ENCODE results near the gene KBTBD2. TPM values are rescaled to one million over a fixed set of nuclear protein-coding genes. Genes with fewer than 3 reads are reported as not detected.
"Not testable (repeated sequence)": the region's sequence is repeated elsewhere in the genome, so short reads cannot be mapped to it uniquely, and the experiment has no call there.

KBTBD2 gene
- total RNA-seq, result 27.0 TPM
- long read RNA-seq, transcript KBTBD2-201 (4 exons, 3,745 nt), result major isoform, 20 of 26 reads
- long read RNA-seq, partial matches to known transcripts, result 1 of 26 reads
- long read RNA-seq, other reads (novel, unspliced or antisense), result 5 of 26 reads

DNA sequence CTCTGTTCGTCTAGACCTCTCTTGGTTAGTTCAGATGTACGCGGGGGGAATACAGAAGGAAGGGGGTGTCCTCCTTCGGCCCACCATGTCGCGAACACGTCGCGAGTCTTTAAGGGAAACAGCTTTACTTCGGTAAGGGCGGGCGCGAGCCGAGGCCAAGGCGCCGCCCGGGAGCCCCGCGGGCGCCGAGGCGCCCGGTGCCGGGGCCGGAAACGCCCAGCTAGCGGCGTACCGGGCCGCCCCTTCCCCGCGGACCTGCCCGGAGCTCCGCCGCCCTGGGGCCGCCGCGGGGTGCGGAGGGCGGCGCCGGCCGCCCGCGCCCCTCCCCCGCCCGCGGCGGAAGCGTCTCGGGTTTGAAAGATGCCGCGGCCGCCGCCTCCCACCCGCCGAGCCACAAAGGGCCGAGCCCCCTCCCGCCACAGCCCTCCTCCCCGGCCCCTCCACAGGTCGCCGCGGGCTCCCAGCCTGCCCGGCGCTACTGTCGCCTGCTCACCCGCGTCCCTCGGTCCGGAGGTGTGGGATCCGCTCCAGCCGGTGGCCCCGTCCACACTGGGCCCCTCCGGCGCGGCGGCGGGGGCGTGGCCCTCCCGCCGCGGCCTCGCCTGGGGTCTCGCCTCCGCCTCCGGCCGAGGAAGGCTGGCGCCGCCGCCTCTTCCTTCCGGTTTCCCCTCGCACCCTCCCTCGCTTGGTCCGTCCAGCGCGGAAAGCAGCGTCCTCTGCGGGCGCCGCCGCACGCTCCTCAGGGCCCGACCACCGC lies at the start of gene KBTBD2:
TSS of gene KBTBD2 (minus strand) at position 718 of the 757 bp plus-strand sequence. CDS start 12,156 bp downstream, outside the sequence.
- intact Hi-C loops (cut with DNase I), result loop anchor here (5.0 kb wide), 2 partner anchors 66 to 89 kb away; partner anchors contain the start of gene FKBP9
- DNase-seq (ENCODE audit: missing footprints) (peak; percentile 92), ATAC-seq (peak; percentile 67)

DNA sequence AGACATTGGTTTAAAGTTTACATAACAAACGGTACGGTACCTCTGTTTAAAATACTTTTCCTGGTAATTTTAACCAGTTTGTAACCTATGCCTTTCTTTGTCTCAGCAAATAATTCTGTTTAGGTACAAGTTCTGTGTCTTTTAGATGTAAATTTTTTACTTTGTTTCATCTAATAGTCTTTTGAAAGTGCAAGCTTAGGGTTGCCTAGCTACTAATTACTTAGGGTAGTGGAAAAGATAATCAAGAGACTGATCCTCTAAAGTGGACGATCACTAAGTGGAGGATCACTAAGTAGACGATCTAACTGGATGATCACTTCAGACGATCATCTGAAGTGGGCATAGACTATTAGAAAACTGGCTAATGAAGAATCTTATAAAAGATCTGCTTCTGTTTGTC lies 49.6 kb upstream of the KBTBD2 start:
- no peak for ATAC-seq
- intact Hi-C loops (cut with DNase I), result loop anchor here (5.0 kb wide), 3 partner anchors 121 to 166 kb away; partner anchors contain the start of genes NT5C3A and RP9
- no peak for DNase-seq (ENCODE audit: missing footprints)

DNA sequence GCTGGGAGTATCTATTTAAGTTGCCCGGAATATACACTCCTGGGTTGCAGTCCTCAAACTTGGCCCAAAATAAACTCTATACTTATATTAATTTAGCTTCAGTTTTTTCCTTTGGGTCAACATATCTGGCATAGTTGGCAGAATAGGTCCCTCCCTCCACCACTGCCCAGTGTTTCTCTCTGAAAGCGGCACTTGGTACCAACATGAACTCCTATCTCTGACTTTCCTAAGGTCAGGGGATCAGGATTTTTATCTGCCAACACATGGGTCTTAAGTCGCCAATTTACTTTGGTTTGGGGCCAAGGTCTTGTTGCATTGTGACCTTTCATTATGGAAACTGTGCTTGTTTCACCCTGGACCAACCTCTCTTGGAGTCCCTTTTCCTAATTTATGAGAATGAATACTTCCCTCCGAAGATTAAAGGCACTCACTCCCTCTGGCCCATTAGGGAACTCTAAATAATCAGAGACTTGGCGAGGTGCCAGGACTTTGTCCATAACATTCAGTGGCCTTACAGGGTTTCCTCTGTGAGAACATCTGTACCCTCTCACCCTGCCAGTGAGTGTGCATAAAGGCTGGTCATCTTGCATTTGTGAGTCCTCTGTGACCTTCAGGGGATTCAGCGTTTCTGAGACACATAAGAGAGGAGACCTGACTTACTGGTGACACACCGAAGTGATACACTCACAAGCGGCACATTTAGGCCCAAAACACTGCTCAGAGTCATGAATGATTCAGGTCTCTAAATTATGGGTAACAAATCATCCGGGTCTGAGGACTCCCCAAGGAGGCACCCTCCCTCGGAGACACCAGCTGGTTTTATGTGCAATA lies 46.0 kb upstream of the KBTBD2 start:
- no peak for DNase-seq (ENCODE audit: missing footprints)
- intact Hi-C loops (cut with DNase I), result no loop called here
- ATAC-seq, result peak; percentile 62

DNA sequence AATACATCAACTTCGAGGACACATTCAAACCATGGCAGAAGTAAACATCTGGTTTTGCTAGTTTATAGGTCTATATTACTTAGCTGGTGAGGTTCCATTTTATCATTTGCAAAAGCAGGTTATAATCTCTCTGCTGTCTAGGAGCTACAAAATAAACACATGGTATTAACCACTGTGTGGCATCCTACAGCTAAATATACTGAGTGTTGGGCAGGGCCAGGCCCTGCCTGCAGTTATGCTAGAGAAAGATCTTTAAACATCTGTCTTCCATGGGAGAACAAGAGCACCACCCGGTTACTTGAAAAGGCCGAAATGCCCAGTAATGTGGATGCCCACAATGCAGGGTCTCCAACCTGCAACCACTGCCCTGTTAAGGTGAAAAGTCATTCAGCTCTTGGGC lies 45.1 kb upstream of the KBTBD2 start:
- peak; percentile 57 for ATAC-seq
- intact Hi-C loops (cut with DNase I), result no loop called here
- DNase-seq (ENCODE audit: missing footprints), result no peak

DNA sequence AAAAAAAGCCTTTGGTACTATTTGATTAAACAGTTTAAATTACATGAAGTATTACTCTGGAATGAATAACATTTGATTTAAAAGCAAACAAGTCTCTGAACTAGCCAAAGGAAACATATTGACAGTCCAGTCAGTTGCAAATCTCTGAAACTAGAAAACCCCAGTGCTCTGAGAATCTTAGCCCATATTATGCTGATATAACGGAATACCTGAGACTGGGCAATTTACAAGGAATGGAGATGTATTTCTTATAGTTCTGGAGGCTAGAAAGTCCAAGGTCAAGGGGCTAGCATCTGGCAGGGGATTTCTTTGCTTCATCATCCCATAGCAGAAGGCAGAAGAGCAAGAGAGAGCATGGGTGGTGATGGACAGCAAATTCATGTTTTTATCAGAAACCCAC lies 44.0 kb upstream of the KBTBD2 start:
- ATAC-seq (no peak), DNase-seq (ENCODE audit: missing footprints) (no peak)
- intact Hi-C loops (cut with DNase I), result no loop called here

DNA sequence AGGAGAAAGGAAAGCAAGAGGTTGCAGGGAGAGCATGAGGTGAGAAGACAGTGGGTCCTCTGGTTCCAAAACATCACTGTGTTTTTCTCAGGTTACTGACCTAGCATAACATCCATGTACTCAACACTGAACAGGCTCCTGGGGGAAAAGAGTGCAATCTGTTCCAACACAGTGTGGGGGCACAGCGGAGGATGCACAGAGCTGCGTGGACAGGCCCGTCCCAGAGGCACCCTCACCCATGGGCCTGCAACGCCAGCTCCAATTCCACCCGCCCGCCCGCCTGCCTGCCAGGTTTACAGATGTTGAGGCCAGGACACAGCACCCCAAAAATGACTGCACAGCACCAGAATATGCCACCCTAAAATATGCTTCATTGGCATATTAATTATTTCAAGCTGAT lies 38.8 kb upstream of the KBTBD2 start:
- DNase-seq (ENCODE audit: missing footprints), result no peak
- intact Hi-C loops (cut with DNase I), result no loop called here
- ATAC-seq, result no peak

DNA sequence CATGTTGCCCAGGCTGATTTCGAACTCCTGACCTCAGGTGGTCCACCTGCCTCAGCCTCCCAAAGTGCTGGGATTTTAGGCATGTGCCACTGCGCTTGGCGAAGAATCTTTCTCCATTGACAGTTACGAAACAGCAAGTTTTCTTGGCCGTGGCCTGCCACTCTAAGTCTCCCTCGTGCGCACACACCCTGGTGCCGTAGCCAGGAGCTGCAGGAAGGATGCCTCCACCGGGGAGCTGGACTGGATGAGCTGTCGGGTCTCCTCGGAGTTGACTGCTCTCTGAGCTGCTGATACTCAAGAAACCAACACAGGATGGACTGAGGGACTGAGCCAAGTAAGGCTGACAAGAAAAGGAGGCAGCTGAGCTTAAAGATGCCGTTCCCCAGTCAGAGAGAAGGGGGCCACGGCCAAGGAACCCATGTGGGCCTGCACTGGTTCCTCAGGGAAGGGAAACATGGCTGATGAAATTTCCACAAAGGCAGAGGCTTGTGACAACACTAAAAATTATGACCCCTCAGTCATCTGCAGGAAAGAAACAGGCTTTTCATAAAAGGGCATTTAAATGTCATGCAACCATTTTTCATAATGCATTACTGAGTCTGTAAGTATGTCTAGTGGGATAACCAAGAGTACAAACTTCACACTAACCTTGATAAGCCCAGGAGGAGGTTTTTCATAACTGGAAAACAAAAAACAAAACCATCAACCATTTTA lies 38.0 kb upstream of the KBTBD2 start:
- no peak for ATAC-seq
- intact Hi-C loops (cut with DNase I), result no loop called here
- DNase-seq (ENCODE audit: missing footprints), result no peak

DNA sequence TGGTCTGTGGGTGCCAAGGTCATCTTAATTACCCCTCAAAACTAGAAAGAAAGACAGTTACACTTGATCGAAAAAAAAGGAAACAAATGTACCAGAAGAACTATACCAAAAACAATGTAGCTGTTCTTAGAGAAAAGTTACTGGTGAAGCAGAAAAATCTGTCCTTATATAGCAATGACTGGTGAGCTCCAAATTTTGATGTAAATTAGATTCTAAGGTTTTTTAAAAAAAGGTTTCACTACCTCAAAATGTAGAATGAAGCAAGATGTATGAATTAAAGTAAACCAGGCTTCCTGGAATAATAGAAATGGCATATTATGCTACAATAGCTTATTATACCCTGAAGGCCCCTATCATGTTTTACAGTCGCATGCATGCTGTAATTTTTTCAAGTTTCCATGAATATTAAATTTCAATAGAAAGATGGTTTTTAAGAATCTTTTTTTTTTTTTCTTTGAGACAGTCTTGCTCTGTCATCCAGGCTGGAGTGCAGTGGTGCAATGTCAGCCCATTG lies 37.3 kb upstream of the KBTBD2 start:
- no peak for DNase-seq (ENCODE audit: missing footprints)
- no peak for ATAC-seq
- intact Hi-C loops (cut with DNase I), result no loop called here

DNA sequence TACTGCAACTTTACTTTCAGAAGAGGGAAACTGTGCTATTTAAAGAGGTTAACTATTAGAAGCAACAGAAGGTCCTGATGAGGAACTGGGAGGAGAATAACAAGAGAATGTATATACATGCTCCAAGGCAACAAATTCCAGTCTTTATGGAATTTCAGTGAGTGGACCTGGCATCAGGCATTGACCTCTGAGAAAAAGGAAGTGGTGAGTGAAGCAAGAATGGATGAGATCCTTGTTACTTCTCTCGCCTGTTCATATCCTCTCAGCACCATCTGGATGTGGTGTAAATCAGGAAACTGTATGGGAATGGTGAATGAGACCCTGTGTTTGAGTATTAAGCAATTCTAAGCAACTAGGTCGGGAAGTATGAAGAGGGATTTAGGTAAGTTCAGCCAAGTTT lies 30.3 kb upstream of the KBTBD2 start:
- DNase-seq (ENCODE audit: missing footprints) (no peak), ATAC-seq (peak; percentile 39)
- intact Hi-C loops (cut with DNase I), result no loop called here

DNA sequence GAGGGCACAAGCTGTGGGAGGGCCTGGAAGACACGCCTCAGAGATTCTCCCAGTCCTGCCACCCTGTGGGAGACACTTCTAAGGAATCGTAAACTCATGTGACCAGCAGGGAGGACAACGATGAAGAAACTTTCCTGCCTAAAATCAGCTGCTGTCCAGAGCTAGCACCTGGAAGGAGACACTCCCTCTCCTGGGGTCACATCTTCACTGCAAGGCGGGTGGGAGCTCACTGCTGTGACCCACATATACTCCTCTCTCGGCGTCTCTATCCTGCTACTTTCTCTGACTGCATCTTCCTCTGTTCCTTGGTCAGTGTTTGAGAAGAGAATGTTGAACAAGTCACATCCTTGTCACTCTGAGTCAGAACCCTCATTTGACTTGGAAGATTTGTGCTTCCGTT lies 25.4 kb upstream of the KBTBD2 start:
- DNase-seq (ENCODE audit: missing footprints); ATAC-seq; intact Hi-C loops (cut with DNase I): not testable (repeated sequence)

DNA sequence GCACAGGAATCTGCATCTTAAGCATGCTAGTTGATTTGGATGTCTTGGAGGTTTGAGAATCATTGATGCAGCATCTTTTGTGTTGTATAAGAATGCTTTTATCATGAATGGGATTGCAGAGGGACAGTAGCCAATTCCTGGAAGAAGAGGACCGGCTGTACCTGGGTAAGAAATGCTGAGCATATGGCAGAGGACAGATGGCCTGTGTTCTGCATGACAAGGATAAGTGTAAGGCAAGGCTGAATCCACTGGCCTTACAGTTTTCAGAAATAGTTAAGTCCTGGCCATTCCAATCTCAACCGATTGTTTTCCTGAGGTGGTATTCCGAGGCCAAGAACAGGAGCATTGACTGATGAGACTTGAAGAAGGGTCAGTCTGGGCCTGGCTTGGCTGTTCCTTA lies 24.4 kb upstream of the KBTBD2 start:
- intact Hi-C loops (cut with DNase I), result no loop called here
- ATAC-seq (no peak), DNase-seq (ENCODE audit: missing footprints) (no peak)

DNA sequence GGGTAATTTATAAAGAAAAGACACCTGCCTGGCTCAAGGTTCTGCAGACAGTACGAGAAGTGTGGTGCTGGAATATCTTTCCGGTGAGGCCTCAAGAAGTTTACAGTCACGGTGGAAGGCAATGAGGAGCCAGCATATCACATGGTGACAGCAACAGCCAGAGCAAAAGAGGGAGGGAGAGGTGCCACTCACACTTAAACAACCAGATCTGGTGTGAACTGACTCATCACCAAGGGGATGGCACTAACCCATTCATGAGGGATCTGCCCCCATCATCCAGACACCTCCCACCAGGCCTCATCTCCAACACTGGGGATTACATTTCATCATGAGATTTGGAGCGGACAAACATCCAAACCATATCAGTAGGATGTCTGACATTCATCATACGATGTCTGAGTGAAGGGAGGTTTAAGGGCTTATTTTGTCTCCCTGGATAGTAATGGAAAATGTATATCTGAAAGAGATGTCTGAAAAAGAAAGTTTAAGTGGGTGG lies 23.5 kb upstream of the KBTBD2 start:
- intact Hi-C loops (cut with DNase I), result no loop called here
- DNase-seq (ENCODE audit: missing footprints), result no peak
- ATAC-seq, result no peak

DNA sequence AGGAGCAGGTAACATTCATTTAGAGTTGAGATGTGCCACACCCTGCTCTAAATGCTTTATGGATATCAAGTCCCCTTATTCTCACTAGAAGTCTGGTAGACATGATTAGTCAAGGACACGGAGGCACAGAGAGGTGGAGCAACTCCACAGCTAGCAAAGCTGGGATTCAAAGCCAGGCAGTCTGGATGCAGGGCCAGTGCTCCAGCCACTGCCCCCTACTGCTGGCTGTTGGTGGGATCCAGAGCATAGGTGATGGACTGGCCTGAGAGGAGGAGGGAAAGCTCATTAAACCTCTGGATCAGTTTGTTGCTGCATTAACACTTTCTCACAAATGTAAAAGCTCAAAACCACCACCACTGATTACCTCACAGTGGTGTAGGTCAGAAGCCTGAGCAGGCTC lies 22.6 kb upstream of the KBTBD2 start:
- intact Hi-C loops (cut with DNase I), result no loop called here
- DNase-seq (ENCODE audit: missing footprints), result no peak
- peak; percentile 33 for ATAC-seq

DNA sequence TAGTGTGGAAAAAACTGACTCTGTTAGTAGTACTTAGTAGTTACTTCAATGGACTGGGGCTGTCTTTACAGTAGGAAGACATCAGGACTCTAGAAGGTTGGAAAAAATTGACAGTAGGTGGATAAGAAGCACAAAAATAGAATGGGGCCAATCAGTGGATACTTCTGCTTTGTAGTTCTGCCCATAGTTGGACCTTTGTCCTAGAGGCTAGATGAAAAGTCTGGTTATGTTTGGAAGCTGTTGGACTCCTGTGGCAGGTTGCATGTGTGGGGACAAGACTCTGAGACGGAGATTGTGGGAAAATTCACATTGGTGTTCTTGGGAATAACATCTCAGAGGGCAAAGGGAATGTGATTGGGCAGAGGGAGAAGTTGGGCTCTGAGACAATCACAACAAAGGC lies 18.6 kb upstream of the KBTBD2 start:
- intact Hi-C loops (cut with DNase I), result no loop called here
- no peak for ATAC-seq

DNA sequence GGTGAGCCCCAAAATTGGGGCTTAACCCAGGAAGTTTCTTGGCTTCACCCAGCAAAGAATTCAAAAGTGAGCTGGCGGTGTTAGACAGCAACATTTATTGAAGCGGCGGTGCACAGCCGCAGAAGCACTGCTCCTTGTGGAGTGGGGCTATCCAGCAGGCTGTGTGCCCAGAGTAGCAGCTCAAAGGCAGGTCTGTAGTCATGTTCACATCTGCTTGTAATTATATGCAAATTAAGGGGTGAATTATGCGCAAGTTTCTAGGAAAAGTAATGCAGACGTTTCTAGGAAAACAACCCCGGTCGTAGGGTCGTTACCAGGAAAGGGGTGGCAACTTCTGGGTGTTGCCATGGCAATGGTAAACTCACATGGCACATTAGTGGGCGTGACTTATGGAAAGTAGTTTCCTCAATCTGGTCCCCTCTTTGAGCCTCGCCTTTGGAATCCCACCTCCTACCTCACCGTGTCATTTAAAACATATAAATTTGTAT lies 13.7 kb upstream of the KBTBD2 start:
- no peak for DNase-seq (ENCODE audit: missing footprints)
- peak; percentile 75 for ATAC-seq
- intact Hi-C loops (cut with DNase I), result no loop called here

More for the DNA sequence above, 18.6 kb upstream of the KBTBD2 start:
- no peak for DNase-seq (ENCODE audit: missing footprints)

DNA sequence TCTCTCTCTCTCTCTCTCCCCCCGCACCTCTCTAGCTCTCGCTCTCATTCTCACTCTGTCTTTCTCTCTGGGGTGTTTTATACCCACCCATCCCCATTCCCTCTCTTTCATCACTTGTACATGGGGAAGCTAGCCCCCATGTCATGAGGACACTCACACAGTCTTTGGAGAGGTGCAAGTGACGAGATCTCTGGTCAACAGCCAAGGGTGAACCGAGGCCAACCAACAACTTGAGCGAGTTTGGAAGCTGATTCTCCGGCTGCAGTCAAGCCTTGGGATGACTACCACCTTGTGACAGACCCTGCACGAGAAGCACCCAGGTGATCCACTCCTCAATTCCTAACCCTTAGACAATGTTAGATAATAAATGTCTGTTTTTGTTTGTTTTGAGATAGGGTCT lies 10.1 kb upstream of the KBTBD2 start:
- ATAC-seq (peak; percentile 13), DNase-seq (ENCODE audit: missing footprints) (no peak)
- intact Hi-C loops (cut with DNase I), result no loop called here

DNA sequence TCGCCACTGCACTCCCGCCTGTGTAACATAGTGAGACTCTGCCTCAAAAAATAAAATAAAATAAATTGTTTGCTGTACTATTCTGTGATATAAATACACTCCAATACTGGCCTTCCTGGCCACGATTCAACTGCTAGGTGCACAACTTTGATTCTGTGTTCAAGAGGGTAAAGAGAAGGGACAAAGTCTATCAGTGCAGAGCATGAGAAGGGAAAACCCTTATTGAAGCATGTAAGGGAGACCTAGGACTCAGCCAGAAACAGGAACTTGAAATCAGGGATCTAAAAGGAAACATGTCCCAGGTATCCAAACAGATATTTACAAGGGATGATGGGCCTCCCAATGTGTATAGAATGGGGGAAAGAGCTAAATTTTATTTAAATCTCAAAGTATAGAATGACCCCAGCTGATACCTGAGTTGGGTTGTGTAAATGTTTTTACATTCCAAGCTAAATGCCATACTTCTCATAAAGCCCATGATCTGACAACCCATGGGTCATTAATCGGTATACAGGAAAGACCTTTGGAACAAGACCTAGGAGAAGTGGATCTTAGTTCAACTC lies 9.0 kb upstream of the KBTBD2 start:
- ATAC-seq (no peak), DNase-seq (ENCODE audit: missing footprints) (no peak)
- intact Hi-C loops (cut with DNase I), result no loop called here

DNA sequence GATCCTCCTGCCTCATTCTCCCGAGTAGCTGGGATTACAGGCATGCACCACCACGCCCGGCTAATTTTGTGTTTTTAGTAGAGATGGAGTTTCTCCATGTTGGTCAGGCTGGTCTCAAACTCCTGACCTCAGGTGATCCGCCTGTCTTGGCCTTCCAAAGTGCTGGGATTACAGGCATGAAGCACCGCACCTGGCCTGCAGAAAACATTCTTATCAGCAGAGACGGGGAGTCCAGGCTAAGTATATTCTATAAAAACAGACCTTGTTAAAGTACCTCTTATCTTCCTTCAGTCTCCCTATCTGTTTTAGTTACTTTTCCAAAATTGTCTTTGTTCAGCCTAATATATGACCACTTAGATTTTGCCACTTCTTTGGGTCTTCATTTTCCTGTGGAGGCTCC lies 5.8 kb upstream of the KBTBD2 start:
- ATAC-seq; DNase-seq (ENCODE audit: missing footprints); intact Hi-C loops (cut with DNase I): not testable (repeated sequence)

Data from Right ventricle myocardium inferior (tissue), 1 donor.